Central memory CD4-positive, alpha-beta T cell (primary cell): ENCODE results near the gene S1PR1.
A peak's percentile ranks its signal among the peaks of the same experiment; 100 is the strongest.
"Not testable (repeated sequence)": the region's sequence is repeated elsewhere in the genome, so short reads cannot be mapped to it uniquely, and the experiment has no call there.

ENCODE experiments used
- DNase-seq: peaks from one replicate; pipeline ENCODE4 v3.0.0; 2022
- total RNA-seq, 3 experiments: gene quantifications; one replicate each; lab custom pipeline; 2026; lab: John Stamatoyannopoulos, UW

Gene S1PR1
- total RNA-seq: 120 to 832 (median 169) reads per million in 3 experiments

GRCh38 chr1:101236516-101237228 is at the start of gene S1PR1:
Gene S1PR1 (plus strand): TSS chr1:101237019. CDS start chr1:101238985, 1,966 bp downstream.
- peak; percentile 80 for DNase-seq

DNA sequence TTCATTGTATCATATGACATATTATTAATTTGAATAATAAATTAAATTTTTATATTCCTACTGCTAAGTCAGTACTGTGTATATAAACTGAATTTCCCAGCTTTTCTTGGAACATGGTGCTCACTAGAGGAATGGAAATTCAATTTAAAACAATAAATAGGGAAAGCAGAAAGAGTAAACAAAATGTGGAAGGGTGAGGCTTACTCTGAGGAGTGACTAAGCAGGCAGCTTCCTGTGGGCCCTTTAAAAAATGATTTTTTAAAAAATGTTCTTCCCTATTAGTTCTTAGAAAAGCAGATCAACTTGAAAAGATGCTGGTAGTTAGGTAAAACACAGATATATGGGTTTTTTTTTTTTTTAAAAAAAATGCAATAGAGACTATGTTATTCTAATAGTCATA is 49.5 kb upstream of the S1PR1 start:
- no peak for DNase-seq

- DNase-seq: no peak
Measured at GRCh38 chr1:101188331-101188730, 48.5 kb upstream of the S1PR1 start.

DNA sequence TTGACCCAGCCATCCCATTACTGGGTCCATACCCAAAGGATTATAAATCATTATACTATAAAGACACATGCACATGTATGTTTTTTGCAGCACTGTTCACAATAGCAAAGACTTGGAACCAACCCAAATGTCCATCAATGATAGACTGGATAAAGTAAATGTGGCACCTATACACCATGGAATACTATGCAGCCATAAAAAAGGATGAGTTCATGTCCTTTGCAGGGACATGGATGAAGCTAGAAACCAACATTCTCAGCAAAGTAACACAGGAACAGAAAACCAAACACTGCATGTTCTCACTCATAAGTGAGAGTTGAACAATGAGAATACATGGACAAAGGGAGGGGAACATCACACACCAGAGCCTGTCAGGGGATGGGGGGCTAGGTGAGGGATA is 47.9 kb upstream of the S1PR1 start:
- not testable (repeated sequence) for DNase-seq

DNA sequence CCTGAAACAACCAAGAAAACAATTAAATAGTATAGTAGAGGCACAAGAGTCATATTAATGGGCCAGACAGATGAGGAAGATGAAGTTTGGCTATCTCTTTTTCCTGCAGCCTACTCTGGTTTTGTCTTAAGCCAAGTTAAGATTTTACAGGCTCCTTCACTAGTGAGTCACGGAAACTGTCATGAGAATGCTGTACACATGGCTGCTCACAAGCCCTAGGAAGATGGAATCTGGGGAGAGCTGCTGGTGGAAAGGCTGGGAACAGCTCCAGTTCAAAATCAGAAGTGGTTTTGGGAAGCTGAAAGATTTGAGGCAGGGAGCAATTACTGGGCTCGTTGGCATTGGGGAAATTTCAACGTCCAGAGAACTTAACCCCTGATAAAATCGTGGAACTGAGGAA is 46.4 kb upstream of the S1PR1 start:
- no peak for DNase-seq

- no peak for DNase-seq
Measured at GRCh38 chr1:101191049-101191448, 45.8 kb upstream of the S1PR1 start.

DNA sequence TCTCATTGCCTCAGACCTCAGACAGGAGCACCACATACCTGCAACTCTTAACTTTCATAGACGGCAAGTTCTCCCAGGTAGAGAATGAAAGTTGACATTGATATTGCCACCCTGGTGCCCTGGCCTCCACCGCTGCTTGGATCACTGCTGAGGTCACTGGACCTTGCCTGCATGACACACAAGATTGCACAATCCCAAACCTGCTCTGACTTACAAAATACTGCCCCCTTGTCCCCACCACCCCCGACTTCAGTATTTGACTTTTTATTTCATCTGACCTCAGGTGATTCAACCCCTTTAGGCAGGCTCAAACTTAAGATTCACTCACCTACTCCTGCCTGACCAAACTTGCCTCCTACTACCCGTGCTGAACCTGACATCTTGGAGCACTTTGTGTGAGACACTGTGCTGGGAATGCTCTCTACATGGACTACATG is 43.1 kb upstream of the S1PR1 start:
- no peak for DNase-seq

- DNase-seq: no peak
Measured at GRCh38 chr1:101194746-101195145, 42.1 kb upstream of the S1PR1 start.

DNA sequence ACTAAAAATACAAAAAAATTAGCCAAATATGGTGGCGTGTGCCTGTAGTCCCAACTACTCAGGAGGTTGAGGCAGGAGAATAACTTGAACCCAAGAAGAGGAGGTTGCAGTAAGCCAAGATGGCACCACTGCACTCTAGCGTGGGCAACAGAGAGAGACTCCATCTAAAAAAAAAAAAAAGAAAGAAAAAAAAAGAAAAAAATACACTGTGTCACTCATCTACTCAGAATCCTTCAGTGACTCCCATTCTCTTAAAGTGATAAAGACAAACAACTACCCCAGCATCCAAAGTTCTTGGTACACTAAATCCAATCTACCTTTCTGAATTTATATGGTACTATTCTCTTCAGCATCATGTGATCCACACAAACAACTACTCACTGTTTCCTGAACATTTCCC is 40.2 kb upstream of the S1PR1 start:
- no peak for DNase-seq

GRCh38 chr1:101198842-101199636 is 37.8 kb upstream of the S1PR1 start:
- DNase-seq: no peak

DNA sequence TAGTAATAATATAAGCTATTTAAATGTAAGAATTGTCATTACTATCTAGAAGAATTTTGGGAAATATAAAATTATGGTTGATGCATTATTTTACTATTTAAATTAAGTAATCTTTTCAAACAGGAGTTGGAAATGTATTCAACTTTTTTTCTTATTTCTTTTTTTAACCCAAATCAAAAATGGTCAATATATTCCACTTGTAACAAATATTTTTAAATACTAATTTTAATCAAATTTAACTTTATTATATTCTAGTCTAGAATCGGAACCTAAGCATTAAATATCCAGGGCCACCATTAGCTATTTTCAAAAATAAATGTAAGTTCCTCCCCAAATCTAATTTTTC is 37.2 kb upstream of the S1PR1 start:
- DNase-seq: no peak

DNA sequence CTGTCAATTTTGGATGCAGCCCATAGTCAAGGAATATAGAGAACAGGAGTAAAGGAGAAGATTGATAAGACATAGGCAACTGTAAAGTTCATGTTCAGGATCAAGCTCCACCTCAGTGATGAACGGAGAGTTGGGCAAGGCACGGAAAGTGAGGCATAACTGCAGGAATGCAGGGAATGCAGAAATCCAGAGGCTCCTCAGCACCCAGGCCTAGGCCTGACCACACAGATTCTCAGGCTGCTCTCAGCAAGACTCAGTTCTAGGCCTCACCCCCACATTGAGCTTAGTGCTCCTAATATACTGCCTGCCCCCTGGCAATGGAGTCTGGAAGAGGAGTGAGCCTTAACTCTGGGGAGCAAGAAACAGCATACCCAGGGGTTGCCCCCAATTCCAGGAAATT is 36.3 kb upstream of the S1PR1 start:
- DNase-seq: no peak

- no peak for DNase-seq
Measured at GRCh38 chr1:101203820-101204540, 32.8 kb upstream of the S1PR1 start.

GRCh38 chr1:101205457-101205856 is 31.4 kb upstream of the S1PR1 start:
- no peak for DNase-seq

DNA sequence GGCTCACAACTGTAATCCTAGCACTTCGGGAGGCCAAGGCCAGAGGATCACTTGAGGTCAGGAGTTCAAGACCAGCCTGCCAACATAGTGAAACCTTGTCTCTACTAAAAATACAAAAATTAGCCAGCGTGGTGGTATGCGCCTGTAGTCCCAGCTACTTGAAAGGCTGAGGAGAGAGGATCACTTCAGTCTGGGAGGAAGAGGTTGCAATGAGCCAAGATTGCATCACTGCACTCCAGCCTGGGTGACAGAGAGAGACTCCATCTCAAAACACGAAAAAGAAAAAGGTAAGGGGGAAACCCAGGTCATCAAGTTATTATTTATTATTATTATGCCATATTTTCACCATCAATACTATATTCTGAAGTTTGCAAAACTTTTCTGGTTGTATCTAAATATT is 30.7 kb upstream of the S1PR1 start:
- not testable (repeated sequence) for DNase-seq

DNA sequence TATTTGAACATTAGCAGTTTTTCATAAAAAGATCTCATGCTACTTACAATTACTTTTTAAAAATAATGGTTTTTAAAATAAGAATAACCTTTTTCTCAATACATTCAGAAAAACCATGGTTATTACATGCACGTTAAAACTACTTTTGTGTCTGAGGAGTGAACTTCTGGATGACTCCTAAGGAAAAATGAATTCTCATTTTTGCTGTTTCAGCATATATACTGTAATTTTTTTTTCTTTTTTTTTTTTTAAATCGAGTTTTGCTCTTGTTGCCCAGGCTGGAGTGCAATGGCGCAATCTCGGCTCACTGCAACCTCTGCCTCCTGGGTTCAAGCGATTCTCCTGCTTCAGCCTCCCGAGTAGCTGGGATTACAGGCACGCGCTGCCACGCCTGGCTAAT is 29.5 kb upstream of the S1PR1 start:
- DNase-seq: not testable (repeated sequence)

GRCh38 chr1:101207891-101208290 is 28.9 kb upstream of the S1PR1 start:
- DNase-seq: no peak

GRCh38 chr1:101215363-101216011 is 21.3 kb upstream of the S1PR1 start:
- DNase-seq: no peak

DNA sequence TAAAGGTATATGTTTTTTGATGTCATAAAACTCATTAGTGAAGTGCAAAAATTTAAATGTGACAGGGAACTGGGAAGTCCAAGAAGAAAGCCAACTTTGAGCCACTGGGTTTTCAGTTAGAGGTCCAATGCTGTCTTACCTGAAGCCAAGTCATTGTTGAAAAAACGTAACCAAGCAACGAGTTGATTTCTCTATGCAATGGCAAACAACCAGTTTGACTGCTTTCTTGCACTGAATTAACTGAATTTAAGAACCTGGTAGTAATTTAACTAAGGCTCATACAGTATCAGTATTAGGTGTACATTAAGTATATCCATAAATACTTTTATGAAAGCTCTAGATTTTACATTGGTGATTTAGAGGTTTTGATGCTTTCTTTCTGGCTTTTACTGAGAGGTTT is 20.2 kb upstream of the S1PR1 start:
- no peak for DNase-seq

DNA sequence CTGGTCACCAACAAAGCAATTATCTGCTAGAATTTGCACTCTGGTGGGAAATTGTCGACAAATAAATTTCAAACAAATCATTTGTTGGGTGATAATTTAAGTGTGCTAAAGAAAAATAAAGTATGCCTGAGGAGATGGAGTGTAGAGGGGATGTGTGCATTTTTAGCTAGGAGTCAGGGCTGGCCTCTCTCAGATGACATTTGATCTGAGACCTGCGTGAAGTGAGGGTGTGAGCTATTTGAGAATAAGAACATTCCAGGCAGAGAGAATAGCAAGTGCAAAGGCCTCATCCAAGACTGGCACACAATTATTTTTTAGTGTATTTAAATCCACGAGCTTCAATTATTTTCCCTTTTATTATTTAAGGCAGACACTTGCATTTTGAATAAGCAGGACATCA is 19.7 kb upstream of the S1PR1 start:
- DNase-seq: no peak

DNA sequence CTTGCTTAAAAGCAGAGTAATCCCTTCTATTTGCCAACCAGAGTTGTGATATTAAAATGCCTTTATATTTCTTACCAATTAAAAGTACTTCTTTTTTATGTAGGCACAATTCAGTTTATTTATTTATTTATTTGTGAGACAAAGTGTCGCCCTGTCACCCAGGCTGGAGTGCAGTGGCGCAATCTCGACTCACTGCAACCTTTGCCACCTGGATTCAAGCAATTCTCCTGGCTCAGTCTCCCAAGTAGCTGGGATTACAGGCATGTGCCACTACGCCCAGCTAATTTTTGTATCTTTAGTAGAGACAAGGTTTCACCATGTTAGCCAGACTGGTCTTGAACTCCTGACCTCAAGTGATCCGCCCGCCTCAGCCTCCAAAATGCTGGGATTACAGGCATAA is 17.9 kb upstream of the S1PR1 start:
- not testable (repeated sequence) for DNase-seq

DNA sequence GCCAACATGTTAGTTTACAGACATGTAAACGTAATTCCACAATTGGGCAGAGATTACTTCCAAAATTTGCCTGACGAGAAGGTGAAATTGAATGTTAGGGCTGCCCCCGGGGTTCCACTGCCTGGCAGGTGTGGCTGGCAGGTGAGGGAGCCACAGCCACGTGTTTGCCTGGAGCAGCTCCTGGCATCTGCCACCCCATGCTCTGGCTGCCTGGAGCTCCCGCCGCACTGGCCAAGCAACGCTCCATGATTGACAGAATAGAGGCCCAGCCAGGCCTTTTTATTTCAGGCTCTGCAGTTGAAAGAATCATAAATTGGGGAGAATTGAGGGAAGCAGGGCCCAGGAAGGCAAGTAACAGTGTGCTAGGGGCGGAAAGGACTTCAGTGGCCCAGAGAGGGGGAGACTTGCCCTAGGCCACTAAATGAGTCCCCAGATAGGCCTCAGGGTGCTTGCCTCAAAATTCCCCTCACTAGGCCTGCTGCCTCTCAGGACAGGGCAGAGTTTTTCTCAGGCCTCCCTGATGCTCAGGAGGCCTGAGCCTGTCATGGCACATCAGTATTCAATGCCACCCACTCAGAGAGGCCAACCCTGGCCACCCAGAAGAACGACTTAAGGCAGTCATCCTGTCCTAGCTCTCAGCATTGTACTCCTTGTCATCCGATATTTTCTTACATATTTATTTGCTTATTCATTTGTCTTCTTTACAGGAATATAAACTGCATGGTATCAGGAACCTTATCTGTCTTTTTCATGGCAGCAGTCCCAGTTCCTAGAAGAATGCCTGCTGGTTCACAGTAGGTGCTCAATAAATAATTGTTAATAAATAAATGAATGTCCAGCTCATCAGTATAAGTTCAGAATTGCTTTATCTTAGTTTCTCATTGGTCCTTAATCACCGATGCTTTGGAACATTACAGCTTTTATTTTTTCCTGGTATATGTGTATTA is 16.6 kb upstream of the S1PR1 start:
- no peak for DNase-seq
